22Rv1 (cell line): ENCODE results near the gene TNC.

Experiments used
- ZFX ChIP-seq: fragments of 450-650 bp; IDR thresholded peaks from 2 replicates; pipeline ENCODE4 v1.6.1; 2017; ENCODE audit warnings: antibody characterized with exemption, borderline replicate concordance
- TF ChIP-seq, protein P1 (sequence below): fragments of 450-650 bp; IDR thresholded peaks from 2 replicates; pipeline ENCODE4 v1.5.1; 2017; ENCODE audit warnings: mild to moderate bottlenecking

GRCh38 chr9:115071176-115071575 is 46.8 kb downstream of the TNC start:
- TF ChIP-seq, protein P1, sequence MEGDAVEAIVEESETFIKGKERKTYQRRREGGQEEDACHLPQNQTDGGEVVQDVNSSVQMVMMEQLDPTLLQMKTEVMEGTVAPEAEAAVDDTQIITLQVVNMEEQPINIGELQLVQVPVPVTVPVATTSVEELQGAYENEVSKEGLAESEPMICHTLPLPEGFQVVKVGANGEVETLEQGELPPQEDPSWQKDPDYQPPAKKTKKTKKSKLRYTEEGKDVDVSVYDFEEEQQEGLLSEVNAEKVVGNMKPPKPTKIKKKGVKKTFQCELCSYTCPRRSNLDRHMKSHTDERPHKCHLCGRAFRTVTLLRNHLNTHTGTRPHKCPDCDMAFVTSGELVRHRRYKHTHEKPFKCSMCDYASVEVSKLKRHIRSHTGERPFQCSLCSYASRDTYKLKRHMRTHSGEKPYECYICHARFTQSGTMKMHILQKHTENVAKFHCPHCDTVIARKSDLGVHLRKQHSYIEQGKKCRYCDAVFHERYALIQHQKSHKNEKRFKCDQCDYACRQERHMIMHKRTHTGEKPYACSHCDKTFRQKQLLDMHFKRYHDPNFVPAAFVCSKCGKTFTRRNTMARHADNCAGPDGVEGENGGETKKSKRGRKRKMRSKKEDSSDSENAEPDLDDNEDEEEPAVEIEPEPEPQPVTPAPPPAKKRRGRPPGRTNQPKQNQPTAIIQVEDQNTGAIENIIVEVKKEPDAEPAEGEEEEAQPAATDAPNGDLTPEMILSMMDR = no peak
- TF ChIP-seq ZFX = no peak
